Measurements from ENCODE around the gene FAM185A. TPM values are rescaled to one million over a fixed set of nuclear protein-coding genes. Genes with fewer than 3 reads are reported as not detected.
"Not testable (repeated sequence)": the region's sequence is repeated elsewhere in the genome, so short reads cannot be mapped to it uniquely, and the experiment has no call there.

The FAM185A gene
- polyA plus RNA-seq, 3 donors, result 2.5 to 6.8 (median 4.8) TPM

- peaks cover 0 to 19% (median 13%) of the 10 kb centered on the region in 7 donors for H3K9me3 Mint-ChIP-seq
- H3K79me2 ChIP-seq (ENCODE audit: insufficient read depth, low read length), result not testable (repeated sequence)
- 99% methylated on average over 9 of the region's 10 CpGs for WGBS (ENCODE audit: insufficient coverage)
Measured at GRCh38 chr7:102780926-102781325, 32.1 kb downstream of the FAM185A start.

GRCh38 chr7:102788770-102789169, 40.0 kb downstream of the FAM185A start:
- DNase-seq; H3K27ac ChIP-seq (ENCODE audit: low read depth in 1 of 2, low read length in 2 of 2); H2AFZ ChIP-seq (ENCODE audit: insufficient read depth, low read depth, low read length, poor library complexity, severe bottlenecking); H3K4me1 Mint-ChIP-seq; H3K4me1 ChIP-seq (ENCODE audit: control insufficient read depth in 1 of 2, insufficient read depth in 2 of 2, low read length in 2 of 2); intact Hi-C loops (cut with micrococcal nuclease); H3K27me3 ChIP-seq (ENCODE audit: control insufficient read depth in 2 of 2, insufficient read depth in 2 of 2, low read length in 2 of 2); H3K27ac Mint-ChIP-seq; H3K4me2 ChIP-seq (replicated peaks; ENCODE audit: extremely low read depth, low read length, poor library complexity, severe bottlenecking); H4K20me1 ChIP-seq (ENCODE audit: insufficient read depth, low read length); H3K79me2 ChIP-seq (ENCODE audit: insufficient read depth, low read length); H3K27me3 Mint-ChIP-seq (ENCODE audit: low read depth in 3 of 3); H3K36me3 ChIP-seq (replicated peaks in 1 of 2; ENCODE audit: control insufficient read depth in 1 of 2, insufficient read depth in 2 of 2, low read length in 2 of 2); H3K4me3 ChIP-seq (replicated peaks in 1 of 3; ENCODE audit: low read depth in 2 of 3, low read length in 3 of 3); H3K9ac ChIP-seq (ENCODE audit: insufficient read depth, low read length, poor library complexity, severe bottlenecking); H3K9me3 Mint-ChIP-seq; H3K9me3 ChIP-seq (replicated peaks in 1 of 2; ENCODE audit: control insufficient read depth in 1 of 2, insufficient read depth in 1 of 2, low read length in 2 of 2); H3K4me3 Mint-ChIP-seq: not testable (repeated sequence)
- peaks cover 4 to 12% of the 10 kb centered on the region in 2 donors for H3K36me3 Mint-ChIP-seq
- WGBS (ENCODE audit: insufficient coverage), result no CpG with 5 or more reads among the region's 2 CpGs

More at GRCh38 chr7:102780926-102781325, 32.1 kb downstream of the FAM185A start:
- H4K20me1 ChIP-seq (ENCODE audit: insufficient read depth, low read length); H3K4me3 Mint-ChIP-seq; H3K4me2 ChIP-seq (replicated peaks; ENCODE audit: extremely low read depth, low read length, poor library complexity, severe bottlenecking); H3K36me3 ChIP-seq (replicated peaks in 1 of 2; ENCODE audit: control insufficient read depth in 1 of 2, insufficient read depth in 2 of 2, low read length in 2 of 2); DNase-seq; H3K27ac Mint-ChIP-seq; intact Hi-C loops (cut with micrococcal nuclease); H3K27ac ChIP-seq (ENCODE audit: low read depth in 1 of 2, low read length in 2 of 2); H3K4me1 ChIP-seq (ENCODE audit: control insufficient read depth in 1 of 2, insufficient read depth in 2 of 2, low read length in 2 of 2); H3K9me3 ChIP-seq (replicated peaks in 1 of 2; ENCODE audit: control insufficient read depth in 1 of 2, insufficient read depth in 1 of 2, low read length in 2 of 2); H2AFZ ChIP-seq (ENCODE audit: insufficient read depth, low read depth, low read length, poor library complexity, severe bottlenecking); H3K9ac ChIP-seq (ENCODE audit: insufficient read depth, low read length, poor library complexity, severe bottlenecking); H3K4me3 ChIP-seq (replicated peaks in 1 of 3; ENCODE audit: low read depth in 2 of 3, low read length in 3 of 3); H3K4me1 Mint-ChIP-seq; H3K27me3 ChIP-seq (ENCODE audit: control insufficient read depth in 2 of 2, insufficient read depth in 2 of 2, low read length in 2 of 2); H3K27me3 Mint-ChIP-seq (ENCODE audit: low read depth in 3 of 3): not testable (repeated sequence)
- H3K36me3 Mint-ChIP-seq, result peaks cover 23% of the 10 kb centered on the region in 2 donors

- H3K9ac ChIP-seq (ENCODE audit: insufficient read depth, low read length, poor library complexity, severe bottlenecking); H3K4me2 ChIP-seq (replicated peaks; ENCODE audit: extremely low read depth, low read length, poor library complexity, severe bottlenecking); H3K4me1 Mint-ChIP-seq; H3K27me3 Mint-ChIP-seq (ENCODE audit: low read depth in 3 of 3); H3K79me2 ChIP-seq (ENCODE audit: insufficient read depth, low read length); DNase-seq; H3K4me3 Mint-ChIP-seq; H4K20me1 ChIP-seq (ENCODE audit: insufficient read depth, low read length); H3K4me3 ChIP-seq (replicated peaks in 1 of 3; ENCODE audit: low read depth in 2 of 3, low read length in 3 of 3); H2AFZ ChIP-seq (ENCODE audit: insufficient read depth, low read depth, low read length, poor library complexity, severe bottlenecking); H3K9me3 Mint-ChIP-seq; H3K27ac ChIP-seq (ENCODE audit: low read depth in 1 of 2, low read length in 2 of 2); H3K27me3 ChIP-seq (ENCODE audit: control insufficient read depth in 2 of 2, insufficient read depth in 2 of 2, low read length in 2 of 2); H3K4me1 ChIP-seq (ENCODE audit: control insufficient read depth in 1 of 2, insufficient read depth in 2 of 2, low read length in 2 of 2); H3K9me3 ChIP-seq (replicated peaks in 1 of 2; ENCODE audit: control insufficient read depth in 1 of 2, insufficient read depth in 1 of 2, low read length in 2 of 2); intact Hi-C loops (cut with micrococcal nuclease); H3K36me3 ChIP-seq (replicated peaks in 1 of 2; ENCODE audit: control insufficient read depth in 1 of 2, insufficient read depth in 2 of 2, low read length in 2 of 2): not testable (repeated sequence)
- Mint-ChIP-seq H3K27ac (peak overlapping the region in 1 of 7 donors; percentile 68), H3K36me3 (peaks cover 4 to 12% of the 10 kb centered on the region in 2 donors)
- WGBS (ENCODE audit: insufficient coverage), result no CpG with 5 or more reads among the region's 4 CpGs
Measured at GRCh38 chr7:102790364-102791100, 41.7 kb downstream of the FAM185A start.

- H4K20me1 ChIP-seq (ENCODE audit: insufficient read depth, low read length); H3K27me3 ChIP-seq (ENCODE audit: control insufficient read depth in 2 of 2, insufficient read depth in 2 of 2, low read length in 2 of 2); H3K9me3 Mint-ChIP-seq; H3K4me3 ChIP-seq (replicated peaks in 1 of 3; ENCODE audit: low read depth in 2 of 3, low read length in 3 of 3); H3K4me1 ChIP-seq (ENCODE audit: control insufficient read depth in 1 of 2, insufficient read depth in 2 of 2, low read length in 2 of 2); H3K27ac Mint-ChIP-seq; H3K27ac ChIP-seq (ENCODE audit: low read depth in 1 of 2, low read length in 2 of 2); H3K4me2 ChIP-seq (replicated peaks; ENCODE audit: extremely low read depth, low read length, poor library complexity, severe bottlenecking); H3K4me3 Mint-ChIP-seq; H3K36me3 ChIP-seq (replicated peaks in 1 of 2; ENCODE audit: control insufficient read depth in 1 of 2, insufficient read depth in 2 of 2, low read length in 2 of 2); H3K27me3 Mint-ChIP-seq (ENCODE audit: low read depth in 3 of 3); intact Hi-C loops (cut with micrococcal nuclease); H3K9me3 ChIP-seq (replicated peaks in 1 of 2; ENCODE audit: control insufficient read depth in 1 of 2, insufficient read depth in 1 of 2, low read length in 2 of 2); H3K79me2 ChIP-seq (ENCODE audit: insufficient read depth, low read length); H3K9ac ChIP-seq (ENCODE audit: insufficient read depth, low read length, poor library complexity, severe bottlenecking); H2AFZ ChIP-seq (ENCODE audit: insufficient read depth, low read depth, low read length, poor library complexity, severe bottlenecking); DNase-seq; H3K4me1 Mint-ChIP-seq: not testable (repeated sequence)
- peaks cover 8 to 12% of the 10 kb centered on the region in 2 donors for H3K36me3 Mint-ChIP-seq
- no CpG with 5 or more reads among the region's 5 CpGs for WGBS (ENCODE audit: insufficient coverage)
Measured at GRCh38 chr7:102791367-102791766, 42.6 kb downstream of the FAM185A start.

Data from CD14-positive monocyte (primary cell).